Fibroblast of mammary gland (primary cell): ENCODE measurements around the gene PSMB11.

Experiments
- DNase-seq: peaks from one replicate; pipeline ENCODE4 v3.0.0-alpha.2; 2010; ENCODE audit warnings: low read depth
- H3K4me3 ChIP-seq: 2 replicates; pipeline ENCODE4 v1.5.1; 2011; ENCODE audit warnings: low read depth, mild to moderate bottlenecking, low read length, moderate library complexity; ENCODE audit not compliant: control insufficient read depth
- CTCF ChIP-seq: conservative IDR thresholded peaks from 2 replicates; pipeline ENCODE4 v1.5.1; 2011; ENCODE audit warnings: low read depth, low read length, inconsistent platforms; ENCODE audit not compliant: control insufficient read depth, insufficient read depth

Gene PSMB11

GRCh38 chr14:23089498-23090253 lies 47.7 kb downstream of the PSMB11 start:
- DNase-seq: no peak
- H3K4me3 ChIP-seq: no peak overlapping the region
- TF ChIP-seq CTCF: no peak

- no peak for DNase-seq
- no peak overlapping the region for H3K4me3 ChIP-seq
- no peak for TF ChIP-seq CTCF
These were observed 48.2 kb downstream of the PSMB11 start for GRCh38 chr14:23090254-23090636.

- no peak overlapping the region for H3K4me3 ChIP-seq
- no peak for DNase-seq
- no peak for TF ChIP-seq CTCF
These were observed 49.5 kb downstream of the PSMB11 start for GRCh38 chr14:23091294-23092225.

- no peak for TF ChIP-seq CTCF
- H3K4me3 ChIP-seq: peak overlapping the region; percentile 97
- DNase-seq: no peak
These were observed 51.1 kb downstream of the PSMB11 start for GRCh38 chr14:23093104-23093503.

- no peak for TF ChIP-seq CTCF
- DNase-seq: no peak
- peak overlapping the region; percentile 97 for H3K4me3 ChIP-seq
These were observed 51.5 kb downstream of the PSMB11 start for GRCh38 chr14:23093526-23093925.
